Measurements from ENCODE around the gene SLC26A9.
"Not testable (repeated sequence)": the region's sequence is repeated elsewhere in the genome, so short reads cannot be mapped to it uniquely, and the experiment has no call there.

SLC26A9 gene

DNA sequence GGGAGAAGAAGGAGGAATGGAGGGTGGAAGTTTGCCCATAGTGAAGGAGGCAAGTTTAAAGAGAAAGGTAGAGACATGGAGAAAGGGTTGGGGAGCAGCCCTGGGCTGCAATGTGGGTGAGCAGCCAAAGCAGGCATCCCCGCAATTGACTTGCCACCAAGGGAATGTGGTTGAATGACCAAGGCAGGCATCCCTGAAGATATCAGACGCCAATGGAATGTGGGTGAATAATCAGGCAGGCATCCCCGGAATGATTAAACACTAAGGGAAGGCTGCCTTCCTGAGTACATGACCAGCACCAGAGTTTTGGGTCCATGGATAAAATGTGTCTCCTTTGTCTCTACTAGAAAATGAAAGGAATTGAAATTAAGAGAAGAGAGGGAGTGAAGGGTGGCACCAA lies 53.5 kb downstream of the SLC26A9 start:
- DNase-seq (ENCODE audit: low read depth), result not testable (repeated sequence)

DNA sequence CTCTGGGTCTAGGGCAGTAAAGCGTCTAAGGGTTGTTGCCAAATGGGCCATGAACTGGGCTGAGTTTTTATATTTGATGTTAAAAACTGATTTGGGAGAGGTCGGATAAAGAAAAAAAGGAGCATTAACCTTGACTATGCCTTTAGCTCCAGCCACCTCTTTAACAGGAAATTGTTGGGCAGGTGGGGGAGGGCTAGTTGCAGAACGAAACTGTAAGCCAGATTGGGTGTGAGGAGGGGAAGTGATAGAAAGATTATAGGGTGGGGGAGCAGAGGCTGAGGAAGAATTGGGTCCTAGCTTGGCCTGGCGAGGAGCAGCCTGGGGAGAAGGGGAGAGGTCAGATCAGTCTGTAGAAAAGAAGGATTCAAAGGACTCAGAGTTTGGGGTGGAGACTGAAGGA lies 54.2 kb downstream of the SLC26A9 start:
- DNase-seq (ENCODE audit: low read depth), result not testable (repeated sequence)

DNA sequence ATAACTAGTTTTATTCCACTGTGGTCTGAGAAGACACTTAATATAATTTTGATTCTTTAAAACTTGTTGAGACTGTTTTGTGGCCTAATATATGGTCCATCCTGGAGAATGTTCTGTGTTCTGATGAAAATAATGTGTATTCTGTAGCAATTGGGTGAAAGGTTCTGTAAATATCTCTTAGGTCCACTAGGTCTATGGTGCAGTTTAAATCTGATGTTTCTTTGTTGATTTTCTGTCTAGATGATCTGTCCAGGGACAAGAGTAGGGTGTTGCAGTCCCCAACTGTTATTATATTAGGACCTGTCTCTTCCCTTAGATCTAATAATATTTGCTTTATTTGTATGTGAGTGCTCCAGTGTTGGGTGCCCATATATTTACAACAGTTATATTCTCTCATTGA lies 59.5 kb downstream of the SLC26A9 start:
- DNase-seq (ENCODE audit: low read depth), result no peak

DNA sequence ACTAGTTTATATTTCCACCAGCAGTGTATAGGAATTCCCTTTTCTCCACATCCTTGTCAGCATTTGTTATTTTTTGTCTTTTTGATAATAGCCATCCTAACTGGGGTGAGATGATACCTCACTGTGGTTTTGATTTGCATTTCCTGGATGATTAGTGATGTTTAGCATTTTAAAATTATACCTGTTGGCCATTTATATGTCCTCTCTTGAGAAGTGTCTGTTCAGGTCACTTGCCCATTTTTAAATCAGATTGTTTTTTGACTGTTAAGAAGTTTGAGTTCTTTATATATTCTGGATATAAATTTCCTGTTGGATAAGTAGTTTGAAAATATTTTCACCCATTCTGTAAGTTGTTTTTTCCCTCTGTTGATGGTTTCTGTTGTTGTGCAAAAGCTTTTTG lies 62.3 kb downstream of the SLC26A9 start:
- no peak for DNase-seq (ENCODE audit: low read depth)

DNA sequence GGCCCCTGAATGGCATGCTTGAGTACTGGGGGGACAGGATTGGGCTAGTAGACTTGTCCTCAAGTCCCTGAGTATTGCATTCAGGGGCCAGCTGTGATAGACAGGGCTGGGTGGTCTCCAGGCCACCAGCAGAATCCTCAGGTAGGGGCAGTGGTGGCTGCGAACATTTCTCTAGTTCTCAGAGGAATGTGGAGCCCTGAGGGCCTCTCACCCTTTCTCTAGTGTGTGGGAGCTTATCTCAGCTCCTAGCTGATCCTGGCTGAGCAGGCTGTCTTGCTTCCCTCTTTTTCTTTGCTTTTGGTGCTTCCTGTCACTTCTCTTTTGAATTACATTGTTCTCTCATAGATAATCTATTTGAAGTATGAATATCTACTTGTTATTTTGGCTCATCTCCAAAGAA lies 63.3 kb downstream of the SLC26A9 start:
- no peak for DNase-seq (ENCODE audit: low read depth)

DNA sequence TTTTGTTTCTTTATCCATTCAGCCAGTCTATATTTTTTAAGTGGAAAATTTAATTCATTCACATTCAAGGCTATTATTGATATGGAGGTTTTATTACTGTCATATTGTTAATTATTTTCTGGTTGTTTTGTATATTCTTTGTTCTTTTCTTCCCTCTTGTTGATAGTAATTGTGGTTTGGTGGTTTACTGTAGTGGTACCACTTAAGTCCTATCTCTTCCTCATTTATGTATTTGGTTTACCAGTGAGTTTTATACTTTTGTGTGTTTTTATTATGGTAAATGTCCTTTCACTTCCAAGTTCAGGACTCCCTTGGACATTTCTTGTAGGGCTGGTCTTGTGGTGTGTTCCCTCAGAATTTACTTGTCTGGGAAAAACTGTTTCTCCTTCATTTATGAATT lies 65.2 kb downstream of the SLC26A9 start:
- DNase-seq (ENCODE audit: low read depth), result no peak

DNA sequence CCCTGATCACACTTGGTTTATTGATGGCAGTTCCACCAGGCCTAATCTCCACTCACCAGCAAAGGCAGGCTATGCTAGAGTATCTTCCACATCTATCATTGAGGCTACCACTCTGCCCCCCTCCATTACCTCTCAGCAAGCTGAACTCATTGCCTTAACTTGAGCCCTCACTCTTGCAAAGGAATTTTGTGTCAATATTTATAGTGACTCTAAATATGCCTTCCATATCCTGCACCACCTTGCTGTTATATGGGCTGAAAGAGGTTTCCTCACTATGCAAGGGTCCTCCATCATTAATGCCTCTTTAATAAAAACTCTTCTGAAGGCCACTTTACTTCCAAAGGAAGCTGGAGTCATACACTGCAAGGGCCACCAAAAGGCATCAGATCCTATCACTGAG lies 70.1 kb downstream of the SLC26A9 start:
- not testable (repeated sequence) for DNase-seq (ENCODE audit: low read depth)

DNA sequence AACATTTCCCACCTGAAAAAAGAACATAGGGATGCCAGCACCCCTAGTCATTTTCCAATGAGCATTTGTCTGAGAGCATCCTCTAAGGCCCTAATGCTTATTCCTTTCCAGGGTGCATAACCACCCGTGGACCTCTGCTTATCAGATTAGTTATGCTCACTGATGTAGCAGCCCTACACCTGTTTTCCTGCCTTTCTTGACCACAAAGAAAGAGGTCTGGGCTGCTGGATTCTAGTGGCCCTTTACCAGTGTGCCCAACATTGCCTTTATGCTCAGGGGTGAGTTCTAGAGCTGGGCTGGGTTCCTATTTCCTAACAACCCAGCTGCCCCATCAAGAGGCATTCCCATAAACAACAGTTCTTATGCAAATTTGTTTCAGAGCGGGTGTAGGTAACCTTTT lies 73.0 kb downstream of the SLC26A9 start:
- no peak for DNase-seq (ENCODE audit: low read depth)

Data from activated T-helper 9 cell treated with anti-CD3 and anti-CD28 coated beads, Interleukin-2, amount 50 U/mL, for 16 hours (primary cell).